ENCODE results near the gene R3HDM1. TPM values are rescaled to one million over a fixed set of nuclear protein-coding genes. Genes with fewer than 3 reads are reported as not detected.

The R3HDM1 gene
- total RNA-seq, 2 experiments from 2014 or later: 61.9 to 73.1 TPM

DNA sequence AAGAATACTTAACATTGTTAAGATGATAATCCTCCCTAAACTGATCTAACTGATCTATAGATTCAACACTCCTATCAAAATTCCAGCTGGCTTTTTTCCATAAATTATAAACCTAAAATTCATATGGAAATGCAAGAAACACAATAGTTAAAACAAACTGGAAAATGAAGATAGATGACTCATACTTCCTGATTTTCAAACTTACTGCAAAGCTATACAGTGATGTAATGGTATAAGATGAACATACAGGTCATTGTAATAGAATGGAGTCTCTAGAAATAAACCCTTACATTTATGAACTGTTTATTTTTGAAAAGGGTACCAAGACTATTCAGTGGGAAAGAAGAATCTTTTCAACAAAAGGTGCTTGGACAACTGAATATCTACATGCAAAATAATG is 242.6 kb downstream of the R3HDM1 start:
- intact Hi-C loops (cut with micrococcal nuclease): loop anchor here (5.0 kb wide), 1 partner anchor 88 kb away; no protein-coding TSS in a partner anchor
- H3K4me1 Mint-ChIP-seq (ENCODE audit: low read depth): peaks cover 10% of the 10 kb centered on the region
- no peak overlapping the region for H3K4me3 Mint-ChIP-seq
- H3K27me3 Mint-ChIP-seq (ENCODE audit: low read depth): no peaks in the 10 kb centered on the region
- H3K9me3 Mint-ChIP-seq: no peaks in the 10 kb centered on the region
- CTCF ChIA-PET: no interaction called here
- DNase-seq: no peak
- peaks cover 43% of the 10 kb centered on the region for H3K36me3 Mint-ChIP-seq (ENCODE audit: low read depth)
- peak overlapping the region; percentile 74 for H3K27ac Mint-ChIP-seq

Small RNA genes within 50 kb of the gene (microRNA-seq; reads per million reads assigned to microRNA genes)
- gene MIR128-1 (ENCODE audit: borderline microRNAs expressed, borderline replicate concordance): 58.2 reads per million, percentile 52 among the genes with 10 or more reads in this experiment

Other genes starting within 250 kb of the R3HDM1 start
- gene ZRANB3, start 266 bp upstream of the R3HDM1 start, total RNA-seq: 10 to 100 TPM; 18.5 to 18.9 TPM
- 100 to 1,000 TPM; 100 to 105 TPM for gene UBXN4, start 210.4 kb downstream of the R3HDM1 start, total RNA-seq